DMS153 (cell line): ENCODE measurements around the gene CPA1.
A peak's percentile ranks its signal among the peaks of the same experiment; 100 is the strongest.

Experiments used
- DNase-seq: peaks from one replicate; lab custom pipeline; 2025; lab: John Stamatoyannopoulos, UW

Gene CPA1

DNA sequence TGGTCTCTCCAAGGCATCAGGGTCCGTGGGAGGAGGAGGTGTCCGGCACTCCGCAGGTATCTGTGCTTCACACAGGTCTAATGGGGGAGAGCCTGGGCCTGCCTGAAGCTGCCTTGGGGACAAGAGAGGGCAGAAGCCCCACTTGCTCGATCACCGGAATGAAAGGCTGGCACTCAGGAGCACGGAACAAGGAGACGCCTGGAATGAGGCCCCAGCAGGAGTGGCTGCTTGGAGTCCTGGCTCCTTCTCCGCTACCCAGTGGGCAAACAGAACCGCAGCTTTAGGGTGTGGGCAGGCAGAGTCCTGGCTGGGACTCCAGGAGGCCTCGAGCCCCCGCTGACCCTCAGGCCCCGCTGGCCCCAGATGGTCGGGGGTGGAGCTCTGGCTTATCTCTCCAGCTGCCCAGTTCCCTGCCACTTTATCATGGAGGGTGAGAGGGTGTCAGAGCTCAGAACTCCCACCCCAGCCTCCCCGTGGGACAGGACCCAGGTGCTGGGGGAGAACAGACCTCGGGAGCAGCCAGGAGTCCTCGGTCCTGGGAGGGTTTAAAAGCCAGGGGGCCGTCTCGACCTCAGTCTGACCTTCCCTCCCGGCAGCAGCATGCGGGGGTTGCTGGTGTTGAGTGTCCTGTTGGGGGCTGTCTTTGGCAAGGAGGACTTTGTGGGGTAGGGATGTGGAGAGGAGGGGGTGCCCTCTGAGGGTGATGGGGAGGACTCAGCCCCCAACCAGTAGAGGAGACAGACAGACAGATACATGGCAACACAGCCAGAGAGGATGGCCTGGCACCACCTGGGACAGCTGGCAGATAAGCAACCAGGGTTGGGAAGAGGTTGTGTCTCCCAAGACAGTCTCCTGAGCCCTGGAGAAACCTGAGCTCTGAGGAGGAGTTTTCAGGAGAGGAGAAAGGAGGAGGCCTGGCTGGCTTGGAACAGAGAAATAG is at the start of gene CPA1:
Gene CPA1, plus strand, starts transcription at position 574 of the 940 bp plus-strand sequence. Its CDS starts 27 bp downstream, at position 601.
- DNase-seq, result no peak

DNA sequence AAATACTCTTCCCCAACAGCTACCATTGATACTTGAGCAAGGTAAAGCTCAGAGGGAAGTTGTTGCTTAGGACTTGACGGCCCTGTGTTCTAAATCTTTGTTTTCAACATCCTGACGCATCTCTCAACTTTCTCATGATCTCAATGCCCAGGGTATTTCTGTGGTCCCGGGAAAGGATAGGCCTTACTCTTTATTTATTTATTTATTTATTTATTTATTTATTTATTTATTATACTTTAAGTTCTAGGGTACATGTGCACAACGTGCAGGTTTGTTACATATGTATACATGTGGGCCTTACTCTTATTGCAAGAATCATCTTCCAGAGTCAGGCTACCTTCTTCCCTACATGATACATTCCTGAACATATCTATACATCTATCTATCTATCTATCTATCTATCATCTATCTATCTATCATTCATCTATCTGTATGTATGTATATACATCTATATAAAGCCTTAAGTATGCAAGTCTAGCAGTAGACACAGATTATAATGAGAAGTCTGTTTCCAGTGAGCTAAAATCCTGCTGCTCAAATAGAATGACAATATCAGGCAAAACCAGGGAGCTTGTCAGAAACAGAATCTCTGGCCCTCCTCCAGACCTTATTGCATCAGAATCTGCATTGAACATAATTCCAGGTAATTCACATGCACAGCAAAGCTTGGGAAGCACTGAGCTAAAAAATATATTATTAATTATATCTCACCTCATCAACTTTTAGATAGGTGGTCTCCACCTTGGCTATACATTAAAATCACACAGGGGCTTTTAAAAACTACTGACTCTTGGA is 47.8 kb upstream of the CPA1 start:
- DNase-seq, result no peak

DNA sequence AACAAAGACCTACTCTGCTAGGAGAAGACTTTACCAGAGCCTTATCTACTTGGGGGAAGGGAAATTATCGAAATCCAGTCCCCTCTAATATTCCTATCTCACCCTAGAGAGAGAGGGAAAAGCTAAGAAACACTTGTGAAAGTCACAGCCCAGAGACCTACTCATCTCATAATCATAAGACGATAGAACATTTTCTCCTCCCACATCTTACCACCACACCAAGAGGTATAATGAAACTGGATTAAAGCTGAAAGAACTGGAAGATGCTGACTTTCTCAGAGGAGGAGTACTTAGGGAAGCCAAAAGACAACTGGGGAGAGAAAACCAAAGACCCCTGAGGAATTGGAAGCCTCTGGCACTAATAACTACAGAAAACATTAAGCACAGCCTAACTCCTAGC is 46.5 kb upstream of the CPA1 start:
- no peak for DNase-seq

DNA sequence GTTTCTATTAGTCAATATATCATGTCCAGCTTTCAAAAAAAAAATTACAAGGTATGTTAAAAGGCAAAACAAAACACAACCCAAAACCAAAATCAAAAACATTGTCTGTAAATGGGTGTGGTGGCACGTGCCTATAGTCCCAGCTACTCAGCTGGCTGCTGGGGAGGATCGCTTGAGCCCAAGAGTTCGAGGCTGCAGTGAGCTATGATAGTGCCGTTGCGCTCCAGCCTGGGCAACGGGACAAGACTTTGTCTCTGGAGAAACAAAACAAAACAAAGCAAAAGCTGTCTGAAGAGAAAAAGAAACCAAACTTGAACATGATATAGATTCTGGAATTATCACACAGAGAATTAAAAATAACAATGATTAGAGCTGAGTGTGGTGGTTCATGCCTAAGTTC is 46.0 kb upstream of the CPA1 start:
- no peak for DNase-seq

DNA sequence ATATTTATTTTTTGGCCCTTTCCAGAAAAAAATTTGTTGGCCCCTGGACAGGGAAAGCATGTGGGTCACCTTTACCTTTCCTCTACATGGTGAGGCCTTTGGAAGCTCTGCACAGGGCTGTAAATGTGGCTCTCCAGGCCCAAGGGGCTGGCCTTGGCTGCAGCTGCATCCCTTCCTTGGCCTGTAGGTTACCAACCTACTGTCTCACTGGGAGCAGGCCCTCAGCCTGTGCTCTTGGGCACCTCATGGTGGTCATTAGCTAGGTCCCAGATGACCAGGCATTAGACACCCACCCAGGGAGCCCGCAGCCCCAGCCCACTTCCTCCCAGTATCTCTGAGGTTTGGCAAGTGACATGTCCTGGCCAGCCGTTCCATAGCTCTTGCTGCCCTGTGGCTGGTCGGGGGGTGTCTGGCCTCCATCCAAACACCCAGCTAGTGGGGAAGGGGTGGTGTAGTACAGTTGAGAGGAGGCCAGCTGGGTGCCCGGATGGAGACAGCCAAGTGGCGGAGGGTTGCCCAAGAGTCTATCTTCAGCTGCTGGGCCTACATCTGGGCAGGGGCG is 42.8 kb upstream of the CPA1 start:
- no peak for DNase-seq

DNA sequence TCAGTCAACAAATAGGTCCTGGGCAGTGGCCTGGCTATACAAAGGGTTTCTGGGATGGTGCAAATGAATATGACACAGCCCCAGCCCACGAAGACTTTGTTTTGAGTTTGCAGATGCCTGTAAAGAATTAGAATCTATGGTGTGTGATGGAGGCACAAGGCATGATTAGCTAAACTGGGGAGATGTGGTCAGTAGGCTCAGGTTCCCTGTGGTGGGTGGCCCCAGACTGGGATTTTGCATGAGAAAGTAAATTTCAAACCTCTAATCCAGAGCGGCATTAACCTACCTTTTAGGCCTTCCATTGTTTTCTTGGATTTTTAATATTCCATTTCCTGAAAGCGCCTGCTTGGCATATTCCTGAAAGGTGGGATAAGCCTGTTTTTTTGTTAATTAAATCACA is 42.1 kb upstream of the CPA1 start:
- DNase-seq, result no peak

DNA sequence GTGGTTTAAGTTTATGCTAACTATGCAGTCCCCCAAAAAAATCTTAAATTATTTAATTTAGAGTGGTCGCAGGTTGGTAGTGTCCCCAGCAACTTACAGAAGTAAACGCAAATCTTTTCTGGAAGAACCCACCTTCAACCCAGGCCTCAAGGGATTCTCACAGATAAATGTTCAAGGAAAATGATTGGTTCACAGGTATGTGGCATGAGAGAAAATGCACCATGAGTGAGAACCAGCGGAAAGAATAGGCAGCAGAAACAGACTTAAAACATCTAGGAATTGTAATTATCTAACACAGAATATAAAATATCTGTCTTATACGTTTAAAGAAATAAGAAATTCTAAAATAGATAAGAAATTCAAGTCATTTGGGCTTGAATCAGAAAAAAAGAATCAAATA is 38.4 kb upstream of the CPA1 start:
- no peak for DNase-seq

DNA sequence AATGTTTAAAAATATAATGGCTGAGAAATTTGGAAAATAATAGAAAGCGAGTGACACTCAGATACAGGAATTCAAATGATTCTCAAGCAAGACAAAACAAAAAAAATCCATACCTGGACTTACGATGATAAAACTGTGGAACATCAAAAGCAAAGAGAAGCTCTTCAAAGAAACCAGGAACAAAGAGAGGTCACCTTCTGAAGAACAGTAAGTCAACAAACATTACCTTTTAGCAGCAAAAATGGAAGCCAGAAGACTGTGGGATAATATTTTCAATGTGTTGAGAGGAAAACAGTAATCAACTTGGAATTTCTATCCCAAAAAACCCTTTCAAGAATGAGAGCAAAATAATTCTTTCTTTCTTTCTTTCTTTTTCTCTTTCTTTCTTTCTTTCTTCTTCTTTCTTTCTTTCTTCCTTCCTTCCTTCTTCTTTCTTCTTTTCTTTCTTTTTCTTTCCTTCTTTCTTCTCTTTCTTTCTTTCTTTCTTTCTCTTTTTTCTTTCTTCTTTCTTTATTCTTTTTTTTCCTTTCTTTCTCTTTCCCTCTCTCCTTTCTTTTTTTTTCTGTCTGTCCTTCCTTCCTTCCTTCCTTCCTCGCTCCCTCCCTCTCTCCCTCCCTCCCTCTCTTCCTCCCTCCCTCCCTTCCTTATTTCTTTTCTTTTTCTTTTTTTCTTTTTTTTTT is 37.5 kb upstream of the CPA1 start:
- DNase-seq, result no peak

DNA sequence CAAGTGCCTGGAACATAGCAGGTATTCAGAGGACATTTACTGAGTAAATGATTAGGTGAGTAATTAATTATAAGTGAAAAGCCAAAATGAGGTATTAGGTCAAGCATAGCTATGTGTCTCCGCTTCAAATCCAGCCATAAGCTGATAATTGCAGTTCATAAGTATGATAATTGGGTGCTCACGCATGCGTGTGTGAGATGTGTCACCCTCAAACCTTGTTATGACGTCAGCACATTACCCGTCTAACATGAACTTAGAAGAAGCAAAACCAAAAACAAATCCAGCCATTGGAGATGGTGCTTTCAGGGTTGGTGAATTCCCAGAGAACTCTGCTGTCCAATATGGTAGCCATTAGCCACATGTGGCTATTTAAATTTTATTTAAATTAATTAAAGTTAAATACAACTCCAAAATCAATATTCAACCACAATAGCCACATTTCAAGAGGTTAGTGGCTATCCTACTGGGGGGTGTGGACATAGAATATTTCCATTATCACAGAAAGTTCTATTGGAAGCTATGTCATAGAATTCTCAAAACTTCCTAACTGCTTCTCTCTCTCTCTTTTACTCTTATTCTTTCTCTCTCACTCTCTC is 35.9 kb upstream of the CPA1 start, which contains the start of gene CPA5:
Gene CPA5, plus strand, starts transcription at position 546 of the 596 bp plus-strand sequence. CDS start 1,670 bp downstream, outside the sequence.
- no peak for DNase-seq

DNA sequence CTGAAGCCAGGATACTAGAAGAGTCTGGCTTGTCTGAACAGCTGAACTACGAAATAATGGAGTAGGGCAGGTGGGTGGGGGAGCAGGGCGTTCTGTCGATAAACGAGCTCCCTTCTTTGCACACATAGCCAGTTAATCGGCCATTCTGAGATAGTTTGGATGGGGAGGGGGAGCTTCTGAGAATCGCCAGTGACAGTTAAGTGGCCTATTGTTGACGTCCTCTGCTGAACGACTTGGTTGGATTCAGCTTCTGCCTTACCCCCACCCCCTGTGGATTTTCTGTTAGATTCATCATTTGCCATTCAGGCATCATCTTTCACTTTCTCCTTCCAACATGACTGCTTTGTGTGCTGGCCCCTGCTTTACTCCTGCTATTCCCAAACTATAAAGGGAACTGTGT is 35.2 kb upstream of the CPA1 start:
- DNase-seq, result no peak

DNA sequence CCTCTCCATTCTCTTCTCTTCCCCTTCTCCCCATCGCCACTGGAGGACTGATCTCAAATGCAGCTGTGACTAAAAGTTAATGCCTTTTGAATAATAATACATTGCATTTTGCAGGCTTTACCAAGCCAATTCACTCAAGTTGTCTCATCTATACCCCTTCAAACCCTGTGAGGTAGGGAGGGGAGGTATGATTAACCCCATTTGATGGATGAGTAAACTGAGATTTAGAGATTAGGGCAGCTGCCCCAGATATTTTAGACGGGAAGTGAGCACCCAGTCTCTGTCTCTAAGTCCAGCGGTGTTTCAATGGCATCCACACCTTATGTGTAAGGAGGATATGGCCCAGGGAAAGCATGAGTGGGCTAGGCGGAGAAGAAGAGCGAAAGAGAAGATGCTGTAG is 34.6 kb upstream of the CPA1 start:
- no peak for DNase-seq

DNA sequence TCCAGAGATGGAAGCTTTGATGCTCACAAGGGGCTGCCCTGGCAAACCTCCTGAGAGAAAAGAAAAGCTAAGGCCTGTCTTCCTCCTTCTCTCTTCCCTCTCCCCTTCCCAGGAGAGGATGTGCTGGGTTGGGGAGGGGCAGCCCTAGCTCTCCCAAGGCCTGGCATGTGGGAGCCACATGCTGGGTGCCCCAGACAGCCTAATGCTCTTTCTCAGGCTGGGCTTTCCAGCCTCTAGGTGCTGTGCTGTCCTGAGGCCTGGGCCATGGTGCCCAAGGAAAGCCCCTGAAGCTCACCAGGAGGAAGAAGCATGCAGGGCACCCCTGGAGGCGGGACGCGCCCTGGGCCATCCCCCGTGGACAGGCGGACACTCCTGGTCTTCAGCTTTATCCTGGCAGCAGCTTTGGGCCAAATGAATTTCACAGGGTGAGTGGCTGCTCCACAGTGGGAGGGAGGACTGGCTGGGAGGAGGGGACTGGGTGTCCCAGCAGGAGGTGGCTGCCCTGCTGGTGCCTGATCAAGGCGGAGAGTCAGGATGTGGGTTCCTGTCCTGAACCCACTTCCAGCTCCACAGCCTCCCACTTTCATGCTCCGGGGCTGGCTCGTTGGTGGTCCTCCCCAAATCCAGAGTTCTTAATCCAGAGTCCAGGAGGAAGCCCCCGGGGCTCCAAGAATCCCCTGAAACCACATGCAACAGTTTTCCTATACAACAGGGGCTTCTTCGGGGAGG is 34.0 kb upstream of the CPA1 start:
- DNase-seq, result no peak

DNA sequence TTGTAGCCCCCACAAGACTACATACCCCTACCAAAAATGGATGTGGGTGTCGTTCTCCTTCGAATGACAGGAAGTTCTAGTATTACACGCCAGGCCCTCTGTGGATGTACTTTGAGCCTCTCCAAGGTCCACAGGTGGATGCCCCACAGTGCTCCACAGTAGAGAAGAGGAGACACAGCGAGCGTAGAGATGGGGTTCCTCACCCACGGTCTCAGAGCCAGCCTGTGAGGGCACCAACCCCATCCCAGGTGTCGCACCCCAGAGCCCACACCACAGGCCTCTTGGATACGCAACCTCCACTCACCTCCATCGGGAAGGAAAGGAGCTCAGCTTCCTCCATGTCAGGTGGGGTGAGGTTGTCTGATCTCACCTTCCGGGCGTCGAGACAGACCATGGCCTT is 33.4 kb upstream of the CPA1 start:
- no peak for DNase-seq

DNA sequence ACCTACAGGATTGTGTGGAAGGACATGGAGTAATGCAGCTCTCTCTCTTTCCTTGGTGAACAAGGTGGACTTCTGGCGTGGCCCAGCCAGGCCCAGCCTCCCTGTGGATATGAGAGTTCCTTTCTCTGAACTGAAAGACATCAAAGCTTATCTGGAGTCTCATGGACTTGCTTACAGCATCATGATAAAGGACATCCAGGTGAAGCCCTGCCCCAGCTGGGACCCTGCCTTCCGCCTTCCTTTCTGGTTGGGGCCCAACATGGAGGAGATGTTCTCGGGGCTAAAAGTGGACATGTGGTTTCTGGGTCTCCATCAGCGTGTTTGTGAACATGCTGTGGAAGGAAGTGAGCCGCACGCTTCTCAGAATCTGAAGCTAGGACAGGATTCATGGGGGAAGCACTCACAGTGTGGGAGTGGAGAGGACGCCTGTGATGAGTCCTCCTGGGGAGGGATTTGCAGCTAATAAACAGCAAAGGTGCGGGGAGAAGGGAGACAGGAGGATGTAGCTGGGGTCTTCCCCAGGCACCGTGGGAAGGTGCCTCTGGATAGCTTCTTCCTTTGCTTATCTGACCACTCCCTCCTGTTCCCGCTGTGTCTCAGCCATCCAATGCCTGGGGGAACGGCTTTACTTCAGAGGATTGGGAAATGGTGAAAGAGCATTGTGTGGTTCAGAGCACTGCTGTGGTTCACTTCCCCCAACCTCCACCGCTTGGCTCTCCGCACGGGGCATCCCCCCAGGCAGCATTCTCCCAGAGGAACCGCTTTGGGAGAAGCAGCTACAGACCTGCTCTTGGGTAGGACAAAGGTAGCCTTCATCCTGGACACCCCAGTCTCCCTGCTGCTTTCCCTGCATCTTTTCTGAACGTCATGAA is 30.1 kb upstream of the CPA1 start:
- DNase-seq, result no peak

DNA sequence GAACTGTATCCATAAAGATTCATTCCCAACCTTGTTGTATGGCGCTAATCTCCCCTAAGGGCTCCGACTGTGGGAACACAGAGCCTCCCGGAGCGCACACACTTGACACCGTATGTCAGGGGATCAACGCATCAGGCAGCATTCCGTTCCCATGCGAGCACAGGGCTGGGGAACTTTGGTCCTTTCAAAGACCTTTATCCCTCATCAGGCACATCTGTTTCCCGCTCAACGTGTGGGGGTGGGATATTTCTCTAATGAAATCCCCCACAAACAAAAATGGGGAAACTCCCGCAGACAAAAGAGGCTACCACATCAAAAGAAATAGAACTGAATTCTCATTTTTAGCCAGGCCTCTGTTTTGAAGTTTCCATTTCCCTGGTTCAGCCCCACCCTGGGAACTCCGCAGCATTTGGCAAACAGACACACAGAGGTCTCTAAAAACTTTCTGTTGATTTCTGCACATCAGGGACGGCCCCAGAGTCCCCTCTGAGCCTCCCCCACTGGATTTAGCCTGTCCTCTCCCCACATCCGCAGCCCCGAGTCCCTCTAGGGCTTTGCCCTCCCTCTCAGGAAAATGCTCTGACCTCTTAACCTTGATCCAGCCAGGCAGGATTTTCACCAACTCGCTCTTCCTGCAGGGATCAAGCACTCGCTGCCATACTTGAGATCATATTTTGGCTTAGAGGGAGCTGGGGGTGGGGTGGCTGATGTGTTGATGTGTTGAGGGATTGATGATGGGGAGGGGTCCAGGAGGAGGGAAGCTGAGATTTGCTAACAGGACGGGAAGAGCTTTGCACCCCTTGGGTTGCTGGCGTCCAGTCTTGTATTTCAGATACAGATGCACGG is 29.1 kb upstream of the CPA1 start:
- DNase-seq, result peak; percentile 37

DNA sequence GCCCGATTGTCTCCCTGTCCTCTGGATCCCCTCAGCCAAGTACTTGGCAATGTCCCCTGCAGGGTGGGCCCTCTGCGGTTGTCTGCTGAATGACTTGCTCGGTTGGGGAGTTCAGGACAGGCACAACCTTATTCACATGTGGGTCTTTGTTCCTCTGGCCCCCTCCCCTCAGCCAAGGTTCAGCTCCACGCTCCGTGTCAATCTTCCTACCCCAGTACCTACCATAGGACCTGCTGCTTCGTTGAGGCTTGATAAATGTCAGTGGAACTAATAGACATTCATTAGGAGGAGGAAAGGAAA is 28.6 kb upstream of the CPA1 start:
- no peak for DNase-seq

DNA sequence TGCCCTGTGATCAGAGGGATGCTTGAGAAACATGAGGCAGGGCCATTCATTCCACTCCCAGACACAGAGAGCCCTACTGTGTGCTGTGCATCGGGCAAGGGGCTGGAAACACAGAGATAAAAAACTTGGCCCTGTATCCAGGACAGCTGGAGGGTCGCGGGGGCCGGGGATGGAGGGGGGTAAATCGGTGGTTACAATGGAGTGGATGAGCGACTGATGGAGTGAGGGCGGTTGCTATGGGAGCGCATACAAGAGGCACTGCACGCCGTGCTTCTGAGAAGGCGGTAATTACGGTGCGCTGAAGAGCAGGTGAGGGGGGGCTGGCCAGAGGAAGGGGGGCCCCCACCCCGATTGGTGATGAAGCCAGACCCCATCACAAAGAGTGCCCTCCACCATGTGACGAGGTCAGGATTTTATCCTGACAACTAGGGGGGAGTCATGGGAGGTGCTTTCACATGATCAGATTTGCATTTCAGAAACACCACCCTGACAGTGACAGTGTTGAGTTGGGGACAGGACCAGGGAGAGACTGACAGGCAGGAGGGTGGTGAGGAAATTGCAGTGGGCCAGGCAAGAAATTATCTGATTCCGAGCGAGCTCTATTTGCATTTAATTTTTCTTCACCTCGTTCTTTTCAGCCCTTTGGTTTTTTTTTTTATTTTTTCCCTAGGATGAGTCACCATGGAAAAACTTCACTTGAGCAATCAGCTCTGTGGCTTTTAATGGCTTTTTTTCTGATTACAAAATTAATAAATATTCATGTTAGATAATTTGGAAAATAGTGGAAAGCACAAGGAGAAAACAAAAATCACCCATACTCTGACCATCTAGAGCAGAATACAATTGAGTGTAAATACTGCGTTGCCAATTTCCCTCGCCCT is 27.9 kb upstream of the CPA1 start:
- peak; percentile 75 for DNase-seq

DNA sequence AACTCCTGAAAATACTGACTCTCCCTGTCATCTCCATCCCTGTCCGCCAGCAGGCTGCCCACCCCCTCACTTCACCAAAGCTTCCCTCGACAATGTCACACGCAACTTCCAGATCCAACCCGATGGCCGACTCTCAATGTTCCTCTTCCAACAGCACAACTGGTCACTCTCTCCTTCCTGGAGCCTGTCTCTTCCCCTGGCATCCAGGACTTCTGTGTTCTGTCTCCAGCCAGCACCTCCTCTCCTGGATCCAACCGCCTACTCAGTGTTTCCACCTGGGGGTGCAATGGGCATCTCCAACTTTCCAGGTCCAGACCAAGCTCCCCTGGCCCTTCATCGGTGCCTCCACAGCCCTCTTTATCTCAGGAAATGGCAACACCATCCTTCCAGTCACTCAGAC is 27.1 kb upstream of the CPA1 start:
- no peak for DNase-seq
